CD14-positive monocyte (primary cell): ENCODE results near the gene ZNF224. TPM values are rescaled to one million over a fixed set of nuclear protein-coding genes. Genes with fewer than 3 reads are reported as not detected.
A peak's percentile ranks its signal among the peaks of the same experiment; 100 is the strongest.

Source experiments
- DNase-seq, 3 donors: peaks; one replicate each; pipeline ENCODE4 v3.0.0-alpha.2; 2011 to 2022
- H2AFZ ChIP-seq: 2 replicates; pipeline ENCODE4 v1.6.0; 2012; ENCODE audit warnings: mild to moderate bottlenecking, low read depth, low read length, inconsistent platforms; ENCODE audit not compliant: insufficient read depth, poor library complexity, severe bottlenecking
- H3K27ac ChIP-seq, 2 donors: 1 replicate in 1 of 2; 2 replicates in 1 of 2; pipeline ENCODE4 v1.5.1; 2012 to 2013; ENCODE audit warnings: low read length in 2 of 2, control low read depth in 1 of 2, inconsistent platforms in 1 of 2, low read depth in 1 of 2, mild to moderate bottlenecking in 1 of 2
- H3K27me3 ChIP-seq, 2 donors: one replicate each; pipeline versions ENCODE4 v1.6.0 to v1.6.1; 2011 to 2013; ENCODE audit warnings: low read length in 2 of 2; ENCODE audit not compliant: control insufficient read depth in 2 of 2, insufficient read depth in 2 of 2
- H3K36me3 ChIP-seq, 2 donors: replicated peaks in 1 of 2; 1 replicate in 1 of 2; 2 replicates in 1 of 2; pipeline versions ENCODE4 v1.5.1 to v1.6.1; 2012 to 2013; ENCODE audit warnings: low read length in 2 of 2, control low read depth in 1 of 2, inconsistent platforms in 1 of 2, mild to moderate bottlenecking in 1 of 2; ENCODE audit not compliant: insufficient read depth in 2 of 2, control insufficient read depth in 1 of 2
- H3K4me1 ChIP-seq, 2 donors: 1 replicate in 1 of 2; 2 replicates in 1 of 2; pipeline versions ENCODE4 v1.5.1 to v1.6.1; 2012 to 2013; ENCODE audit warnings: low read length in 2 of 2, control low read depth in 1 of 2, inconsistent platforms in 1 of 2, mild to moderate bottlenecking in 1 of 2, moderate library complexity in 1 of 2; ENCODE audit not compliant: insufficient read depth in 2 of 2, control insufficient read depth in 1 of 2
- H3K4me2 ChIP-seq: replicated peaks from 2 replicates; pipeline ENCODE3; 2012; ENCODE audit warnings: low read length, moderate library complexity, mild to moderate bottlenecking; ENCODE audit not compliant: poor library complexity, severe bottlenecking; ENCODE audit errors: extremely low read depth
- H3K4me3 ChIP-seq, 3 experiments: fragments of 200-600 bp in 1 of 3; sonication (generic) in 1 of 3; replicated peaks in 1 of 3; 1 replicate in 2 of 3; 2 replicates in 1 of 3; pipeline ENCODE4 v1.5.1; 2011 to 2013; ENCODE audit warnings: low read length in 3 of 3, mild to moderate bottlenecking in 3 of 3, control low read depth in 2 of 3, low read depth in 2 of 3, inconsistent platforms in 1 of 3, moderate library complexity in 1 of 3
- H3K79me2 ChIP-seq: 2 replicates; pipeline ENCODE4 v1.6.0; 2012; ENCODE audit warnings: mild to moderate bottlenecking, control low read depth, inconsistent platforms, low read length, moderate library complexity; ENCODE audit not compliant: insufficient read depth
- H3K9ac ChIP-seq: 2 replicates; pipeline ENCODE4 v1.6.0; 2017; ENCODE audit warnings: low read length, mild to moderate bottlenecking; ENCODE audit not compliant: insufficient read depth, poor library complexity, severe bottlenecking
- H3K9me3 ChIP-seq, 2 donors: replicated peaks in 1 of 2; 1 replicate in 1 of 2; 2 replicates in 1 of 2; pipeline versions ENCODE4 v1.5.1 to v1.6.1; 2012 to 2013; ENCODE audit warnings: low read length in 2 of 2, control low read depth in 1 of 2; ENCODE audit not compliant: control insufficient read depth in 1 of 2, insufficient read depth in 1 of 2
- H4K20me1 ChIP-seq: 2 replicates; pipeline ENCODE4 v1.6.0; 2012; ENCODE audit warnings: mild to moderate bottlenecking, low read length, control low read depth, moderate library complexity; ENCODE audit not compliant: insufficient read depth
- H3K27ac Mint-ChIP-seq, 7 donors: one replicate each; pipeline ENCODE4 v1.8.0; 2020; ENCODE audit warnings: mild to moderate bottlenecking in 7 of 7, mixed read lengths in 7 of 7, moderate library complexity in 6 of 7, inconsistent platforms in 2 of 7
- H3K27me3 Mint-ChIP-seq, 3 donors: one replicate each; pipeline ENCODE4 v1.8.0; 2021 to 2022; ENCODE audit warnings: low read depth in 3 of 3, mild to moderate bottlenecking in 3 of 3, mixed read lengths in 3 of 3, moderate library complexity in 3 of 3, inconsistent platforms in 1 of 3
- H3K36me3 Mint-ChIP-seq, 2 donors: one replicate each; pipeline ENCODE4 v1.8.0; 2020; ENCODE audit warnings: mixed read lengths in 2 of 2, inconsistent platforms in 1 of 2, mild to moderate bottlenecking in 1 of 2
- H3K4me1 Mint-ChIP-seq: one replicate; pipeline ENCODE4 v1.8.0; 2020; ENCODE audit warnings: mild to moderate bottlenecking, mixed read lengths
- H3K4me3 Mint-ChIP-seq, 2 donors: one replicate each; pipeline ENCODE4 v1.8.0; 2020; ENCODE audit warnings: mild to moderate bottlenecking in 2 of 2, mixed read lengths in 2 of 2, moderate library complexity in 1 of 2
- H3K9me3 Mint-ChIP-seq, 7 donors: one replicate each; pipeline ENCODE4 v1.8.0; 2020 to 2022; ENCODE audit warnings: mixed read lengths in 7 of 7, mild to moderate bottlenecking in 6 of 7, moderate library complexity in 6 of 7, inconsistent platforms in 2 of 7
- WGBS: methylation state at CpG from one replicate; pipeline ENCODE4 v1.1.5; 2013; ENCODE audit warnings: missing lambda C conversion rate; ENCODE audit not compliant: insufficient coverage; 5-methylcytosine and 5-hydroxymethylcytosine counted together
- intact Hi-C, 2 donors: fragments of 100-400 bp; cut with micrococcal nuclease; formaldehyde crosslinking; loops; one replicate each; pipeline versions ENCODE4 v1.15.0 to v1.15.1; 2023
- polyA plus RNA-seq, 3 donors: library from polyadenylated mRNA; depleted of rRNA in 1 of 3; unstranded in 2 of 3; stranded (reverse) in 1 of 3; fragments of 300-500 nt in 2 of 3; fragments of >200 nt in 1 of 3; fragmentation: Illumina TruSeq in 2 of 3; gene quantifications; 1 replicate in 2 of 3; 2 replicates in 1 of 3; pipeline ENCODE4 v1.2.3, GENCODE V29; 2012 to 2021
- TF ChIP-seq, protein P1 (sequence below): fragments of 200-600 bp; IDR thresholded peaks from one replicate; pipeline ENCODE4 v1.8.0; 2022; ENCODE audit warnings: antibody characterized with exemption, mild to moderate bottlenecking

Gene ZNF224
- polyA plus RNA-seq, 3 donors, result 2.9 to 30.1 (median 3.5) TPM

DNA sequence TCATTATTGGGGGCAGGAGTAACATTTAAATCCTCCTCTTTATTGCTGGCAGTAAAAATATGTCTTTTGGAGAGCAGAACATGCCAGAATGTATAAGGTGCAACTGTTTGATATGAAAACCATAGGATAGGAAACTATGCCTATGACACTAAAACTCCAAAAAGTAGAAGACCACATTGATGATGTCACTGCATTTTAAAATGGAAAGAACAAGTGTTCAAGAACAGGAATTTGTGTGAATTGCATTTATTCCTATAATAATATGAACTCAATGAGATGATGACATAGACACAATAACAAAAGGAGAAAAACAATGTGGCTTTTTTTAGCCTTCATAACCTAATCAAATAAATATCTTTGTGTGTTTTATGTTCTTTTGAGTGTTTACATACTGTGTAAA is 15.3 kb downstream of the ZNF224 start:
- Histone ChIP-seq H3K4me1 (peaks cover 17 to 25% of the 10 kb centered on the region in 2 donors), H3K9me3 (peaks cover 41 to 75% of the 10 kb centered on the region in 2 donors), H3K79me2 (peaks cover 7% of the 10 kb centered on the region), H3K27me3 (no peaks in the 10 kb centered on the region), H3K4me2 (no peak overlapping the region), H3K9ac (no peak overlapping the region), H3K4me3 (peak overlapping the region in 1 of 3 experiments; percentile 7), H3K36me3 (peaks cover 14 to 36% of the 10 kb centered on the region in 2 donors), H2AFZ (no peak overlapping the region), H3K27ac (no peak overlapping the region), H4K20me1 (no peaks in the 10 kb centered on the region)
- Mint-ChIP-seq H3K9me3 (peaks cover 50 to 70% (median 66%) of the 10 kb centered on the region in 7 donors), H3K4me1 (peaks cover 21% of the 10 kb centered on the region), H3K27ac (no peak overlapping the region), H3K36me3 (peaks cover 25 to 34% of the 10 kb centered on the region in 2 donors), H3K27me3 (no peaks in the 10 kb centered on the region), H3K4me3 (no peak overlapping the region)
- TF ChIP-seq, protein P1, sequence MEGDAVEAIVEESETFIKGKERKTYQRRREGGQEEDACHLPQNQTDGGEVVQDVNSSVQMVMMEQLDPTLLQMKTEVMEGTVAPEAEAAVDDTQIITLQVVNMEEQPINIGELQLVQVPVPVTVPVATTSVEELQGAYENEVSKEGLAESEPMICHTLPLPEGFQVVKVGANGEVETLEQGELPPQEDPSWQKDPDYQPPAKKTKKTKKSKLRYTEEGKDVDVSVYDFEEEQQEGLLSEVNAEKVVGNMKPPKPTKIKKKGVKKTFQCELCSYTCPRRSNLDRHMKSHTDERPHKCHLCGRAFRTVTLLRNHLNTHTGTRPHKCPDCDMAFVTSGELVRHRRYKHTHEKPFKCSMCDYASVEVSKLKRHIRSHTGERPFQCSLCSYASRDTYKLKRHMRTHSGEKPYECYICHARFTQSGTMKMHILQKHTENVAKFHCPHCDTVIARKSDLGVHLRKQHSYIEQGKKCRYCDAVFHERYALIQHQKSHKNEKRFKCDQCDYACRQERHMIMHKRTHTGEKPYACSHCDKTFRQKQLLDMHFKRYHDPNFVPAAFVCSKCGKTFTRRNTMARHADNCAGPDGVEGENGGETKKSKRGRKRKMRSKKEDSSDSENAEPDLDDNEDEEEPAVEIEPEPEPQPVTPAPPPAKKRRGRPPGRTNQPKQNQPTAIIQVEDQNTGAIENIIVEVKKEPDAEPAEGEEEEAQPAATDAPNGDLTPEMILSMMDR, result no peak
- DNase-seq, result no peak
- intact Hi-C loops, result no loop called here

DNA sequence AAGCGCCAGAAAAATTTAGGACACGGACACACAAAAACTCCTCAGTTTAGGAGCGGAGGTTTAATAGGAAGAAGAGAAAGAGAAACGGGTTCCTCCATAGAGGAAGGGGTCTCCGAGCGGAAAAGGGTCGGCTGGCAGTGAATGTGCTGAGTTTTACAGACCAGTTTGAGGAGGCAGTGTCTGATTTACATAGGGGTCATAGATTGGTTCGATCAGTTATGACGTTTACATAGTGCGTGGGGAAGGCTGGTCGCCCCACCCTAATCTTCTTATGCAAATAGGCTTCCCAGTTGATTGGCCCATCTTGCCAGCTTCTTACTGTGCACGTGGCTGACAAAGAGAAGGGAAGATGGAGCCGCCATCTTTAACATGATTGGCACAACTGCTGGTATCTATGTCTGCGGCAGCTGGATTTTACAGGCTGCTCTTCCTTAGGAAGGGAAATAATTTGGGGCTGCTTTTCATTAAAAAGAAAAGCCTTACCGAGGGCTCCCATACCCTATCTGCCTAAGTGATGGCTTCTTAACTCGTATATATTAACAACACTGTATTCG is 17.8 kb downstream of the ZNF224 start:
- peaks cover 19 to 22% of the 10 kb centered on the region in 2 donors for H3K36me3 Mint-ChIP-seq
- DNase-seq, result peak in 1 of 3 donors; percentile 16
- Histone ChIP-seq H3K27me3 (no peaks in the 10 kb centered on the region), H3K4me3 (peak overlapping the region in 1 of 3 experiments; percentile 94), H3K79me2 (peaks cover 7% of the 10 kb centered on the region), H3K36me3 (peaks cover 5 to 26% of the 10 kb centered on the region in 2 donors), H3K9me3 (peaks cover 30 to 51% of the 10 kb centered on the region in 2 donors), H3K4me2 (peak overlapping the region; percentile 96), H3K4me1 (peaks cover 17 to 27% of the 10 kb centered on the region in 2 donors), H3K9ac (no peak overlapping the region), H4K20me1 (no peaks in the 10 kb centered on the region), H2AFZ (peak overlapping the region; percentile 95), H3K27ac (no peak overlapping the region)
- WGBS, result 37% methylated on average over 9 of the region's 17 CpGs
- peaks cover 23% of the 10 kb centered on the region for H3K4me1 Mint-ChIP-seq
- intact Hi-C loops, result loop anchor here (2.0 to 10.0 kb wide), 6 partner anchors 17 to 177 kb away; partner anchors contain the start of genes ZNF224 (in 2 of the 2), ZNF230 (in 1 of the 2), ZNF234 (in 1 of the 2) and ZNF45 (in 1 of the 2)
- peak overlapping the region in 1 of 2 donors; percentile 2 for H3K4me3 Mint-ChIP-seq
- H3K9me3 Mint-ChIP-seq, result peaks cover 31 to 47% (median 45%) of the 10 kb centered on the region in 7 donors
- H3K27me3 Mint-ChIP-seq, result no peaks in the 10 kb centered on the region
- H3K27ac Mint-ChIP-seq, result peak overlapping the region in 1 of 7 donors; percentile 57
- TF ChIP-seq, protein P1, result no peak
